Vagina (tissue), 2 donors: ENCODE results near the gene ACAT1. TPM values are rescaled to one million over a fixed set of nuclear protein-coding genes. Genes with fewer than 3 reads are reported as not detected.
"Not testable (repeated sequence)": the region's sequence is repeated elsewhere in the genome, so short reads cannot be mapped to it uniquely, and the experiment has no call there.

Source experiments
- DNase-seq, 2 donors: peaks; one replicate each; pipeline ENCODE4 v3.0.0-alpha.2; 2017; ENCODE audit errors: extremely low spot score in 2 of 2
- H3K27ac ChIP-seq: fragments of 200-600 bp; sonication (generic); one replicate; pipeline ENCODE4 v1.5.1; 2019
- H3K27me3 ChIP-seq: fragments of 200-600 bp; sonication (generic); one replicate; pipeline ENCODE4 v1.5.1; 2019
- H3K36me3 ChIP-seq, 2 donors: fragments of 200-600 bp; sonication (generic); one replicate each; pipeline ENCODE4 v1.5.1; 2017 to 2019
- H3K4me1 ChIP-seq: fragments of 200-600 bp; sonication (generic); one replicate; pipeline ENCODE4 v1.5.1; 2019
- H3K4me3 ChIP-seq, 2 donors: fragments of 200-600 bp; sonication (generic); 1 replicate in 1 of 2; 2 replicates in 1 of 2; pipeline ENCODE4 v1.5.1; 2016 to 2019
- H3K9me3 ChIP-seq: fragments of 200-600 bp; sonication (generic); one replicate; pipeline ENCODE4 v1.5.1; 2019
- CTCF ChIP-seq, 3 experiments: fragments of 450-650 bp in 2 of 3; fragments of 200-600 bp in 1 of 3; sonication (generic) in 1 of 3; IDR thresholded peaks; one replicate each; pipeline ENCODE4 v1.5.1; 2017 to 2019; ENCODE audit warnings: antibody characterized with exemption in 3 of 3, mild to moderate bottlenecking in 2 of 3, moderate library complexity in 2 of 3
- POLR2A ChIP-seq, 2 donors: fragments of 450-650 bp; IDR thresholded peaks; one replicate each; pipeline ENCODE4 v1.6.1; 2017; ENCODE audit warnings: antibody characterized with exemption in 2 of 2, mild to moderate bottlenecking in 2 of 2, moderate library complexity in 2 of 2
- POLR2AphosphoS5 ChIP-seq, 2 donors: sonication (generic); formaldehyde crosslinking; IDR thresholded peaks; one replicate each; pipeline ENCODE4 v1.9.0; 2017; ENCODE audit warnings: antibody characterized with exemption in 2 of 2, mild to moderate bottlenecking in 2 of 2, low read depth in 1 of 2; ENCODE audit not compliant: insufficient read depth in 1 of 2
- intact Hi-C: fragments of 100-400 bp; cut with DNase I; formaldehyde crosslinking; loops from one replicate; pipeline ENCODE4 v1.15.1; 2023
- total RNA-seq: library from RNA; depleted of rRNA; stranded (reverse); fragments of >200 nt; gene quantifications from one replicate; pipeline ENCODE4 v1.2.3, GENCODE V29; 2016

ACAT1 gene
- total RNA-seq, 1 donor from 2014 or later, result 71.0 TPM

GRCh38 chr11:108115500-108116140, 5.7 kb upstream of the ACAT1 start:
- DNase-seq, result peak in 1 of 2 donors; percentile 93
- H3K4me1 ChIP-seq, result peaks cover 13% of the 10 kb centered on the region
- intact Hi-C loops, result no loop called here
- peak overlapping the region; percentile 72 for H3K27ac ChIP-seq
- no peaks in the 10 kb centered on the region for H3K9me3 ChIP-seq
- H3K36me3 ChIP-seq, result no peaks in the 10 kb centered on the region
- TF ChIP-seq POLR2AphosphoS5 (IDR thresholded peaks at IDR 0.05; ENCODE audit: insufficient read depth in 1 of 2, low read depth in 1 of 2) (peak; percentile 28 to 61), CTCF (IDR thresholded peaks at IDR 0.05) (no peak)
- H3K27me3 ChIP-seq, result no peaks in the 10 kb centered on the region
- no peak overlapping the region for H3K4me3 ChIP-seq

GRCh38 chr11:108117746-108118371, 3.5 kb upstream of the ACAT1 start:
- TF ChIP-seq POLR2AphosphoS5 (IDR thresholded peaks at IDR 0.05; ENCODE audit: insufficient read depth in 1 of 2, low read depth in 1 of 2) (no peak), CTCF (IDR thresholded peaks at IDR 0.05) (peak in 2 of 3 experiments; percentile 12 to 22)
- DNase-seq, result no peak
- no peaks in the 10 kb centered on the region for H3K36me3 ChIP-seq
- intact Hi-C loops, result no loop called here
- no peaks in the 10 kb centered on the region for H3K27me3 ChIP-seq
- H3K9me3 ChIP-seq, result no peaks in the 10 kb centered on the region
- peaks cover 25% of the 10 kb centered on the region for H3K4me1 ChIP-seq
- no peak overlapping the region for H3K27ac ChIP-seq
- no peak overlapping the region for H3K4me3 ChIP-seq

- intact Hi-C loops, H3K36me3 ChIP-seq, DNase-seq, H3K27me3 ChIP-seq, H3K9me3 ChIP-seq: not testable (repeated sequence)
- peak overlapping the region; percentile 67 to 76 for H3K4me3 ChIP-seq
- H3K27ac ChIP-seq, result peak overlapping the region; percentile 87
- peaks cover 42% of the 10 kb centered on the region for H3K4me1 ChIP-seq
Measured at GRCh38 chr11:108120936-108121273, 462 bp upstream of the ACAT1 start.

GRCh38 chr11:108122166-108122628, 830 bp downstream of the ACAT1 start:
- intact Hi-C loops, result no loop called here
- H3K36me3 ChIP-seq, result no peaks in the 10 kb centered on the region
- H3K4me1 ChIP-seq, result peaks cover 36% of the 10 kb centered on the region
- H3K9me3 ChIP-seq, result no peaks in the 10 kb centered on the region
- H3K4me3 ChIP-seq, result peak overlapping the region; percentile 67 to 76
- H3K27ac ChIP-seq, result peak overlapping the region; percentile 87
- TF ChIP-seq CTCF (IDR thresholded peaks at IDR 0.05), result no peak
- TF ChIP-seq POLR2AphosphoS5 (IDR thresholded peaks at IDR 0.05; ENCODE audit: insufficient read depth in 1 of 2, low read depth in 1 of 2), result peak in 1 of 2 donors; percentile 2
- TF ChIP-seq POLR2A (IDR thresholded peaks at IDR 0.05), result no peak
- no peak for DNase-seq
- H3K27me3 ChIP-seq, result no peaks in the 10 kb centered on the region

GRCh38 chr11:108125096-108125495, 3.7 kb downstream of the ACAT1 start:
- Histone ChIP-seq H3K27ac (no peak overlapping the region), H3K4me1 (peaks cover 36% of the 10 kb centered on the region), H3K27me3 (no peaks in the 10 kb centered on the region), H3K9me3 (no peaks in the 10 kb centered on the region), H3K4me3 (no peak overlapping the region), H3K36me3 (peaks cover 0 to 5% of the 10 kb centered on the region in 2 donors)
- no peak for DNase-seq
- TF ChIP-seq CTCF (IDR thresholded peaks at IDR 0.05) (no peak), POLR2AphosphoS5 (IDR thresholded peaks at IDR 0.05; ENCODE audit: insufficient read depth in 1 of 2, low read depth in 1 of 2) (no peak), POLR2A (IDR thresholded peaks at IDR 0.05) (no peak)
- intact Hi-C loops, result no loop called here
